Stomach smooth muscle (tissue), 2 donors: ENCODE results near the gene FNBP1.

Source experiments
- H3K27ac ChIP-seq: one replicate; pipeline ENCODE4 v1.7.0; 2013; ENCODE audit warnings: mild to moderate bottlenecking, low read length, inconsistent platforms
- H3K27me3 ChIP-seq, 2 donors: one replicate each; pipeline ENCODE4 v1.7.0; 2013; ENCODE audit warnings: low read length in 2 of 2; ENCODE audit not compliant: insufficient read depth in 2 of 2, control insufficient read depth in 1 of 2
- H3K36me3 ChIP-seq, 2 donors: one replicate each; pipeline ENCODE4 v1.7.0; 2013; ENCODE audit warnings: low read length in 2 of 2; ENCODE audit not compliant: control insufficient read depth in 2 of 2, insufficient read depth in 2 of 2
- H3K4me1 ChIP-seq: one replicate; pipeline ENCODE4 v1.7.0; 2013; ENCODE audit warnings: low read length; ENCODE audit not compliant: control insufficient read depth, insufficient read depth
- H3K4me3 ChIP-seq, 2 donors: one replicate each; pipeline ENCODE4 v1.7.0; 2013; ENCODE audit warnings: low read length in 2 of 2
- H3K9ac ChIP-seq, 2 donors: one replicate each; pipeline ENCODE4 v1.7.0; 2013; ENCODE audit warnings: low read length in 2 of 2, mild to moderate bottlenecking in 1 of 2
- H3K9me3 ChIP-seq, 2 donors: one replicate each; pipeline ENCODE4 v1.7.0; 2013; ENCODE audit warnings: low read length in 2 of 2; ENCODE audit not compliant: control insufficient read depth in 2 of 2
- donor health status: healthy.
- donor health status: Pancreatic carcinoma.

FNBP1 gene

DNA sequence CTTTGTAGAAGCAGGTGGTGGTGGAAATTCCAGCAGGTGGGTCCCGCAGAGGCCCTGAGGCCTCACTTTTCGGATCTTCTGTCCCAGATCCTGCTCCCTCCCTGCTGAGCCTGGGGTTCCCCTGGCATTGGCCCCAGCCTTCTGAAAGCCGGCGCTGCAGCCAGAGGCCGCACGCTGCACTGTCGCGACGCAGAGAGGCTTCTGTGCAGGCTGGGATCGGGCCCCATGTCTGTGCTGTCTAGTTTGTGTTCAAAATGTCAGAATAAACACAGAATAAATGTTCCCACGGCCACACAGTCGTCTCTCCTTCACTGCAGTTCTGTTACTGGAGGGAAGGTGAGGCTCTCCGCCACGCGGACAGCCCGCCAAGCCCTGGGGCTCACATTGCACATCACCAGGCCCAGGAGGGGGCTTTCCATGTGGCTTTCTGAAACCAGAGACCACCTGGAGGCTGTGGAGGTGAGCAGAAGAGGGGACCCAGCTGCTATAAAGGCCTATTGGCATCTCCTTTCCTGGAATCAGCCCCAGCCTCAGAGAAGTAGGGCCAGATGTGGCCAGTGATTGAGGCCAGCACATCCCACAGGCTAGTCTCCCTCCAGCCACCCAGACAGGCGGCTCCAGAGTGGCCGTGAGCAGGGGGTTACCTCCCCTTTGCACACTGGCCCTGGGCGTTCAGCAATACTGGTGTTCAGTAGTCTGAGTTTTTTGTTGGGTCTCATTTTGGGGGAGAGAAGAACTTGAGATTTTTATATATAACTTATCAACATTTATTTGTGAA lies 161.3 kb downstream of the FNBP1 start:
- Histone ChIP-seq H3K9ac (no peak overlapping the region), H3K4me3 (no peak overlapping the region), H3K27ac (peak overlapping the region; percentile 53), H3K36me3 (peaks cover 25 to 27% of the 10 kb centered on the region in 2 donors), H3K4me1 (peaks cover 53% of the 10 kb centered on the region), H3K27me3 (no peaks in the 10 kb centered on the region), H3K9me3 (no peaks in the 10 kb centered on the region)

DNA sequence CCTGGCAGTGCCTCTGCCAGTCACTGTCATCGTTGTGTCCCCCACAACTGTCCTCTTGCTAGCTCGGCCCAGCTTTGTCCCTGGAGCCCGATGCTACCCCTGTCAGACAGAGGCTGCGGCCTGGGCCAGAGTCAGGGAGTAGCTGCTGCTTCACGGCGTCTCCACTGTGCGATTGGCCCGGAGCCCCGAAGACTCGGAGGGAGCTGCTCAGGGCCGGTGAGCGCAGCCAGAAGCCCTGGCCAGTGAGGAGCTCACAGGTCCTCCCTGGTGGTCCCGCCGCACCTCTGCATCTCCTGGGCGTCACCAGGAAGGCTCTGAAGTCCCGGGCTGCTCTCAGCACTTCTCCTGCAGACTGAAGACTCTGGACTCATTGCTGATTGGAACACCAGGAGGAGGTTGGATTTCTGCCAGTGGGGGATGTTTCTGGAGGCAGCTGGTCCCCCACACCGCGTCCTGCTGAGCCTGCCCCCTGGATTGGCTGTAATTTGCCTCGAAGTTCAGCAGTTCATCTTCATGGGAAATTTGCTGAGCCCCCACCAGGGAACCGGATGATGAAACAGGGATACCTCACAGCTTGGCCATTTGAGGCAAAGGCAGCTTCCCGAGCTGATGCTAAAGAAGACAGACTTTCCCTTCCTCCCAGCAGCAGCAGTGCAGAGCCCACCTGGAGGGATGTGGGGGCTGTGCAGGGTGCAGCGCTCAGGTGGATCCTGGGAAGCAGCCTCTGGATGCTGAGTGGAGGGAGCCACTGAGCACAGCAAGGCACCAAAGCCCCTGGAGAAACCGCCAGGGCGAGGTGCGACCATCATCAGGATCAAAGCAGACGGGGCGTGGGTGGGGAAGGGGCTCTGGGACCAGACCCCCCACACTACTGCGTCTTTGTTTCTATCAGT lies 162.1 kb downstream of the FNBP1 start:
- Histone ChIP-seq H3K9ac (peak overlapping the region in 1 of 2 donors; percentile 14), H3K36me3 (peaks cover 31 to 32% of the 10 kb centered on the region in 2 donors), H3K27ac (peak overlapping the region; percentile 53), H3K9me3 (no peaks in the 10 kb centered on the region), H3K27me3 (no peaks in the 10 kb centered on the region), H3K4me3 (no peak overlapping the region), H3K4me1 (peaks cover 45% of the 10 kb centered on the region)

DNA sequence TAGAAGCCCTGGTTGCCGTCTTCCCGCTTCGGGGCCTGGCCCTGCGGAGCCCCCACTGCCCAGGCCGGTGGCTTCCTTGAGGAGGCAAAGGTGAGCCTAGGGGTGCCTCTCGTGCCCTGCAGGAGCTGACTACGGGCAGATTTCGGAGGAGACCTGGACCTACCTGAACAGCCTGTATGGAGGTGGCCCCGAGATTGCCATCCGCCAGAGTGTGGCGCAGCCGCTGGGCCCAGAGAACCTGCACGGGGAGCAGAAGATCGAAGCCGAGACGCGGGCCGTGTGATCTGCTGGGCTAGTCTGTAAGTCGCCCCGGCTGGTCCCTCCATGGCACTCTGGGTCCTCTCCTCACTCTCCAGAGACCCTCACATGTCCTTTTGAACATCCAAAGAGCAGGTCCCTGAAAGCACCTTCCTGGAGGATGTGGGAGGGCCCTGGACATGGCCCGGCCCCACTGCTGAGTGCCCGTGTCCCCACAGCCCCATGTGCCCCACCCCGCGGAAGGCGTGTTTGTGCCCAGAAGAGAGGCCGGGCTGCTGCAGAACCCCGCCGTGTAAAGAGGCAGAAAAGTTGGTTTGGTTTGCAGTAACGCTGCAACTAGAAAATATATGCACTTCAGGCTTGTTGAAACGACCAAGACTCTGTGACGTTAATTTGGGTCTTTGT lies 162.9 kb downstream of the FNBP1 start:
- peaks cover 37 to 39% of the 10 kb centered on the region in 2 donors for H3K36me3 ChIP-seq
- H3K9me3 ChIP-seq: no peaks in the 10 kb centered on the region
- peaks cover 39% of the 10 kb centered on the region for H3K4me1 ChIP-seq
- H3K4me3 ChIP-seq: no peak overlapping the region
- peak overlapping the region in 1 of 2 donors; percentile 14 for H3K9ac ChIP-seq
- H3K27me3 ChIP-seq: no peaks in the 10 kb centered on the region
- peak overlapping the region; percentile 53 for H3K27ac ChIP-seq

DNA sequence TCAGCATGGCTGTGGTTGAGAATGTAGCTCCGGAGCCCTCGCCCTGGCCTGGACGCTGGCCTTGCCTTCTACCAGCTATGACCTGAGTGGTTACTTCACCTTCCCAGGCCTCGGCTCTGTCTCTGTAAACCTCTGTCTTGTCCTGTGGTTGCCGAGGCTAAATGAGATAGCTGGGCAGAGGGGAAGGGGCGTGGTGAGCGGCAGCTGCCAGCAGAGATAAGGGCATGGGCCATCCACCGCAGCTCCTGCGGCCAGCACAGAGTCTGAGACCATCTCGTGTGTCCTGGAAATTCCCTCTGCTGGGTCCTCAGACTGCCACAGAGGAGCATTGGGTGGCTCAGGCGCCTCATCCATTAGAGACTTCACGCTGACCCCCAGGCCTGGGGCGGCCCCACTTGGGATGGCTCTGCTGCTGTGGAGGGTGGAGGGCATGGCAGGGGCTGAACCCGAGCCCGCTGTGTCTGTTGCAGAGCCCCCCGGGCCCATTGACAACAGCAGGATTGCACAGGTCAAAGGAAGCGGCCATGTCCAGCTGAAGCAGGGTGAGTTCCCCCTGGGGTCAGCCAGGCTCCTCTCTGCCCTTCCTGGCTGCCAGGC lies 163.8 kb downstream of the FNBP1 start:
- peaks cover 46 to 49% of the 10 kb centered on the region in 2 donors for H3K36me3 ChIP-seq
- no peak overlapping the region for H3K9ac ChIP-seq
- H3K4me1 ChIP-seq: peaks cover 30% of the 10 kb centered on the region
- H3K9me3 ChIP-seq: no peaks in the 10 kb centered on the region
- no peak overlapping the region for H3K27ac ChIP-seq
- no peak overlapping the region for H3K4me3 ChIP-seq
- no peaks in the 10 kb centered on the region for H3K27me3 ChIP-seq

DNA sequence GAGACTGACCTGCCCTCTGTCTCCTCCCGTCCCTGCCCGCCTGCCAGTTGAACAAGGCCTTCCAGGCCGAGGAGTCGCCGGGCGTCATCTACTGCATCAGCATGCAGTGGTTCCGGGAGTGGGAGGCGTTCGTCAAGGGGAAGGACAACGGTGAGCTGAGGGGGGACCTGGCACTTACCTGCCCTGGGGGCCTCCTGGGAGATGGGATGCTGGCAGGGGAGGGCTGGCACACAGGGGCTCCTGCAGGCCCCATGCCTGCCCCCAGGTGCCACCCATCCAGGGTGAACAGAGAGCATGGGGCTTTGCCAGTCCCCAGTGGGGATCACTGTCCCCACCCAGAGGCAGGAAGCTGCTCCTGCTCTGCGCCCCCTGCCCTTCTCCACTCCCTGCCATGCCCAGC lies 164.7 kb downstream of the FNBP1 start:
- no peaks in the 10 kb centered on the region for H3K27me3 ChIP-seq
- no peaks in the 10 kb centered on the region for H3K9me3 ChIP-seq
- H3K4me1 ChIP-seq: peaks cover 24% of the 10 kb centered on the region
- peaks cover 53 to 58% of the 10 kb centered on the region in 2 donors for H3K36me3 ChIP-seq
- H3K9ac ChIP-seq: no peak overlapping the region
- no peak overlapping the region for H3K27ac ChIP-seq
- H3K4me3 ChIP-seq: no peak overlapping the region

DNA sequence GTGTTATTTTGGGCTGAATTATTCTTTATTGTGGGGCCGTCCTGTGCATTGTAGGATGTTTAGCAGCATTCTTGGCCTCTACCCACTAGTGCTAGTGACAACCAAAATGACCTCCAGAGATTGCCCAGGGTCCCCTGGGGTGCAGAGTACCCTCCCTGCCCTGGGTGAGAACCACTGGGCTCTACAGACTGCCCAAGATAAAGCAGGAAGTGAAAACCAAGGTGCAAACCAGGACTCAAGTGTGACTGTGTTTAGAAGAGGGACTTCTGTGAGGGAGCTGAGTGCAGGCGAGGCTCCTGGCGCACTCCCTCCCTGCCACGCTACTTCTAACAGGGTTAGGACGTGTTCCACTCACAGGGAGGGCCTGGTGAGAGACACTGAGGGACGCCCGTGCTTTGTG lies 166.2 kb downstream of the FNBP1 start:
- no peak overlapping the region for H3K27ac ChIP-seq
- peaks cover 44 to 51% of the 10 kb centered on the region in 2 donors for H3K36me3 ChIP-seq
- no peaks in the 10 kb centered on the region for H3K9me3 ChIP-seq
- H3K9ac ChIP-seq: no peak overlapping the region
- H3K4me1 ChIP-seq: peaks cover 21% of the 10 kb centered on the region
- H3K27me3 ChIP-seq: no peaks in the 10 kb centered on the region
- H3K4me3 ChIP-seq: no peak overlapping the region

DNA sequence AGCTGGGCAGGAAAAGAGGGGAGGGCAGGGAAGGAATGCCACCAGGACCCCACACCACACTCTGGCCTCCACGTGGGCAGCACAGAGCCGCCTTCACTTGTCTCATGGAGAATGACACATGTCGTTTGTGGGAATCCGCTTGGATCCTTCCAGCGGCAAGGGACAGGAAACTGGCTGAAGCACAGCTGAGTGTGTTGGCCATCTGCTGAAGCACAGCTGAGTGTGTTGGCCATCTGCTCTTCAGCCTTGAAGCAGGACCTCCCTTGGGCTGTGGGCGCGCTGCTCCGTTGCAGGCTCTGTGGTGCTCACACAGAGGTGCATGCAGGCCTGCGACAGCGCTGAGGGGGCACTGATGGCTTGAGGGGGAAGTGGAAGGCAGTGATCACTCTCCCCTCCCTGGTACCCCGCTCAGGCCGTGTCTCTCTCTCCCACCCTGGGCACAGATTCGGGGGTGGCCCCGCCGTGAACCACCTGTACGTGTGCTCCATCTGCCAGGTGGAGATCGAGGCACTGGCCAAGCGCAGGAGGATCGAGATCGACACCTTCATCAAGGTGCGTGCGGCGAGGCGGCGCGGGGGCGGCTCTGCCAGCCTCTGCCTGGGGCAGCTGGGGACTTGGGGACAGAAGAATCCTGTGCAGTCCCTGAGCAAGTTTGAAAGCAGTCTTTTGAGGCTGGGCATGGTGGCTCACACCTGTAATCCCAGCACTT lies 167.1 kb downstream of the FNBP1 start:
- peaks cover 44 to 45% of the 10 kb centered on the region in 2 donors for H3K36me3 ChIP-seq

DNA sequence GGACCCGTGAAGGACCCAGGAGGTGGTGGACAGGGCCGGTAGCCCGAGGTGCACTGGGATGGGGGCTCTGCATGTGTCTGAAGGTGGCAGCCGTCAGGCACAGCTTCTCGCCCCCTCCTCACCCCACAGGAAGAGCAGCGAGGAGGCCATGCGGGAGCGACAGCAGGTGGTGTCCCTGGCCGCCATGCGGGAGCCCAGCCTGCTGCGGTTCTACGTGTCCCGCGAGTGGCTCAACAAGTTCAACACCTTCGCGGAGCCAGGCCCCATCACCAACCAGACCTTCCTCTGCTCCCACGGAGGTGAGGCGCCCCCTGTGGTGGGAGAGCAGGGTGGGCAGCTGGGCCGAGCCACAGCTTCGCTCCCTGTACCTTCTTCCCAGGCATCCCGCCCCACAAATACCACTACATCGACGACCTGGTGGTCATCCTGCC lies 167.8 kb downstream of the FNBP1 start:
- Histone ChIP-seq H3K27ac (no peak overlapping the region), H3K4me3 (no peak overlapping the region), H3K9ac (no peak overlapping the region), H3K27me3 (no peaks in the 10 kb centered on the region), H3K9me3 (no peaks in the 10 kb centered on the region), H3K4me1 (peaks cover 4% of the 10 kb centered on the region), H3K36me3 (peaks cover 40 to 41% of the 10 kb centered on the region in 2 donors)

More for the DNA sequence above, 167.1 kb downstream of the FNBP1 start:
- H3K4me1 ChIP-seq: peaks cover 11% of the 10 kb centered on the region
- no peaks in the 10 kb centered on the region for H3K27me3 ChIP-seq
- no peak overlapping the region for H3K4me3 ChIP-seq
- H3K9ac ChIP-seq: no peak overlapping the region
- no peak overlapping the region for H3K27ac ChIP-seq
- no peaks in the 10 kb centered on the region for H3K9me3 ChIP-seq

DNA sequence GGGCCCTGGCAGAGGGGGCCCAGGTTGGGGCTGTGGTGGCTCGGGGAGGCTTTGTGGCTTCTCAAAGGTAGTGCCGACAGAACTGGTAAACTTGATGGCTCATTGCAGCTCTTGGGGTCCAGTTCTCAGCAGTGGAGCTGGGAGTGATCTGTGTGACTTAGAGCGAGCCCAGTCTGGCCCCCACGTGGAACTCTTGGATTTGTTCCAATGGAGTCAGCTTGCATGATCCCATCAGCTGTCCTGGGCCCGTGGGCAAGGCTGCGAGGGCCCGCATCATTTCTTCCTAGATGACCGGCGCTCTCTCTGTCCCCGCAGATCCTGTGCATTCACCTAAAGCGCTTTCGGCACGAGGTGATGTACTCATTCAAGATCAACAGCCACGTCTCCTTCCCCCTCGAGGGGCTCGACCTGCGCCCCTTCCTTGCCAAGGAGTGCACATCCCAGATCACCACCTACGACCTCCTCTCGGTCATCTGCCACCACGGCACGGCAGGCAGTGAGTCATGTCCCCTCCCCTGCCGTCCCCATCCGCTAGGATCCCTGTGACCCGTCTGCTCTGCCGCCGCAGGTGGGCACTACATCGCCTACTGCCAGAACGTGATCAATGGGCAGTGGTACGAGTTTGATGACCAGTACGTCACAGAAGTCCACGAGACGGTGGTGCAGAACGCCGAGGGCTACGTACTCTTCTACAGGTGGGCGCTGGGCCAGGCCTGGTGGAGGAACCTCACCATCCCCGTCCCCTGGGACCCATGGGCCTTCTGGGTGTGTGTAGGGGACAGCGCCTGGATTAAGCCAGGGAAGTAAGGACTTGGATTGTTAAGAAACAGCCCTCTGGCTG lies 168.5 kb downstream of the FNBP1 start:
- Histone ChIP-seq H3K9me3 (no peaks in the 10 kb centered on the region), H3K27ac (no peak overlapping the region), H3K4me3 (no peak overlapping the region), H3K27me3 (no peaks in the 10 kb centered on the region), H3K4me1 (peaks cover 3% of the 10 kb centered on the region), H3K36me3 (peaks cover 36 to 41% of the 10 kb centered on the region in 2 donors), H3K9ac (no peak overlapping the region)
